Brain microvascular endothelial cell (primary cell): Measurements from ENCODE around the gene SLC16A13.
A peak's percentile ranks its signal among the peaks of the same experiment; 100 is the strongest.
"Not testable (repeated sequence)": the region's sequence is repeated elsewhere in the genome, so short reads cannot be mapped to it uniquely, and the experiment has no call there.

Experiments used
- DNase-seq: peaks from one replicate; pipeline ENCODE4 v3.0.0-alpha.2; 2020
- H3K27ac ChIP-seq: fragments of 250-450 bp; sonication (Bioruptor Pico); 2 replicates; pipeline ENCODE4 v1.5.1; 2020; ENCODE audit warnings: mild to moderate bottlenecking, moderate library complexity
- H3K27me3 ChIP-seq: fragments of 250-450 bp; sonication (Bioruptor Pico); replicated peaks from 2 replicates; pipeline ENCODE4 v1.5.1; 2020; ENCODE audit warnings: mild to moderate bottlenecking
- H3K36me3 ChIP-seq: fragments of 250-450 bp; sonication (Bioruptor Pico); replicated peaks from 2 replicates; pipeline ENCODE4 v1.5.1; 2020; ENCODE audit warnings: mild to moderate bottlenecking
- H3K4me3 ChIP-seq: 2 replicates; pipeline ENCODE4 v1.5.1; 2011; ENCODE audit warnings: low read depth, mild to moderate bottlenecking, control low read depth, low read length, moderate library complexity
- CTCF ChIP-seq: IDR thresholded peaks from 2 replicates; pipeline ENCODE4 v1.5.1; 2011; ENCODE audit warnings: low read depth, mild to moderate bottlenecking, moderate library complexity, low read length, control low read depth, inconsistent platforms; ENCODE audit errors: missing control alignments
- in situ Hi-C: cut with HindIII; loops from 2 replicates; pipeline ENCODE4 v1.10.0; 2017; ENCODE audit warnings: low sequenced_read_pairs, low pct_ligation_motif_present

The SLC16A13 gene

GRCh38 chr17:7079581-7080455 lies 44.0 kb downstream of the SLC16A13 start, which contains the start of gene CLEC10A:
Gene CLEC10A (minus strand): TSS chr17:7080251. CDS start chr17:7078812, 1,439 bp downstream.
- Histone ChIP-seq H3K36me3 (no peaks in the 10 kb centered on the region), H3K27ac (no peak within 1 kb of the TSS), H3K4me3 (no peak within 1 kb of the TSS), H3K27me3 (no peaks in the 10 kb centered on the region)
- TF ChIP-seq CTCF: no peak
- no peak for DNase-seq
- in situ Hi-C loops: no loop called here

GRCh38 chr17:7080456-7081041 lies 44.7 kb downstream of the SLC16A13 start:
- Histone ChIP-seq H3K4me3 (no peak overlapping the region), H3K27me3 (no peaks in the 10 kb centered on the region), H3K27ac (no peak overlapping the region), H3K36me3 (no peaks in the 10 kb centered on the region)
- in situ Hi-C loops: no loop called here
- DNase-seq: no peak
- TF ChIP-seq CTCF: no peak

- in situ Hi-C loops: no loop called here
- Histone ChIP-seq H3K36me3 (no peaks in the 10 kb centered on the region), H3K27me3 (no peaks in the 10 kb centered on the region), H3K27ac (no peak overlapping the region), H3K4me3 (no peak overlapping the region)
- TF ChIP-seq CTCF: no peak
- no peak for DNase-seq
Measured at GRCh38 chr17:7081341-7082062, 45.7 kb downstream of the SLC16A13 start.

GRCh38 chr17:7083592-7083991 lies 47.8 kb downstream of the SLC16A13 start:
- no peaks in the 10 kb centered on the region for H3K36me3 ChIP-seq
- no peak overlapping the region for H3K27ac ChIP-seq
- in situ Hi-C loops: no loop called here
- no peaks in the 10 kb centered on the region for H3K27me3 ChIP-seq
- no peak overlapping the region for H3K4me3 ChIP-seq
- TF ChIP-seq CTCF: no peak
- peak; percentile 40 for DNase-seq

- in situ Hi-C loops: no loop called here
Measured at GRCh38 chr17:7084088-7084487, 48.3 kb downstream of the SLC16A13 start.

GRCh38 chr17:7088442-7088841 lies 52.6 kb downstream of the SLC16A13 start:
- H3K27ac ChIP-seq, H3K36me3 ChIP-seq, DNase-seq, in situ Hi-C loops, H3K27me3 ChIP-seq, H3K4me3 ChIP-seq: not testable (repeated sequence)

More at GRCh38 chr17:7084088-7084487, 48.3 kb downstream of the SLC16A13 start:
- no peak for DNase-seq
- no peaks in the 10 kb centered on the region for H3K27me3 ChIP-seq
- H3K27ac ChIP-seq: no peak overlapping the region
- no peak for TF ChIP-seq CTCF
- no peaks in the 10 kb centered on the region for H3K36me3 ChIP-seq
- H3K4me3 ChIP-seq: no peak overlapping the region

- H3K27ac ChIP-seq, H3K27me3 ChIP-seq, in situ Hi-C loops, H3K36me3 ChIP-seq, DNase-seq, H3K4me3 ChIP-seq: not testable (repeated sequence)
Measured at GRCh38 chr17:7089570-7089969, 53.8 kb downstream of the SLC16A13 start.
